PC-3 (cell line): ENCODE data around the gene MEP1B.

Experiments
- CTCF ChIP-seq: fragments of 300-600 bp; sonication (generic); conservative IDR thresholded peaks from 2 replicates; pipeline ENCODE4 v1.5.1; 2017; ENCODE audit warnings: antibody characterized with exemption, low read depth, mild to moderate bottlenecking, low read length
- EZH2 ChIP-seq: fragments of 300-600 bp; sonication (generic); IDR thresholded peaks from one replicate; pipeline ENCODE4 v1.6.1; 2017; ENCODE audit warnings: antibody characterized with exemption, mild to moderate bottlenecking, low read length; ENCODE audit not compliant: unreplicated experiment
- EZH2phosphoT487 ChIP-seq: fragments of 300-600 bp; sonication (generic); IDR thresholded peaks from 2 replicates; pipeline ENCODE4 v1.6.1; 2018; ENCODE audit warnings: mild to moderate bottlenecking, antibody characterized with exemption, low read length, borderline replicate concordance

DNA sequence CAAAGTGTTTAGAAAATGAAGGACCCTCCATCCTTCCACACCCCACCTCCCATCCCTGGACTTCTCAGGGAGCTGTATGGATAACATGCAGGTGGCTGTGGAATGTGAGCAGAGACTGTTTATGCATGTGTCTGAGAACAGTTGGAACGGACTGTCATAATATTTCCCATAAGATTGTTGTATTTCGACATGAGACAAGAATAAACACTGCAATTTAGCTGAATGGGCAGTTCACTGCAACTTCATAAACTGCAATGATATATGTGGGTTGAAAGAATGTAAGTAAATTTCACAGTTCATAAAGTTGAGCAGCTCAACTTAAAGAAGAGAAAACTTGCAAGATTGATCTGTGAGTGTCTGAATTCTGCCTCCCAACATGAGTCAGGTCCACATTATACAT, 74.6 kb downstream of the MEP1B start:
- TF ChIP-seq CTCF, result no peak
- TF ChIP-seq EZH2phosphoT487, result no peak
- TF ChIP-seq EZH2, result no peak
